ENCODE data around the gene PTMS.

Gene PTMS

DNA sequence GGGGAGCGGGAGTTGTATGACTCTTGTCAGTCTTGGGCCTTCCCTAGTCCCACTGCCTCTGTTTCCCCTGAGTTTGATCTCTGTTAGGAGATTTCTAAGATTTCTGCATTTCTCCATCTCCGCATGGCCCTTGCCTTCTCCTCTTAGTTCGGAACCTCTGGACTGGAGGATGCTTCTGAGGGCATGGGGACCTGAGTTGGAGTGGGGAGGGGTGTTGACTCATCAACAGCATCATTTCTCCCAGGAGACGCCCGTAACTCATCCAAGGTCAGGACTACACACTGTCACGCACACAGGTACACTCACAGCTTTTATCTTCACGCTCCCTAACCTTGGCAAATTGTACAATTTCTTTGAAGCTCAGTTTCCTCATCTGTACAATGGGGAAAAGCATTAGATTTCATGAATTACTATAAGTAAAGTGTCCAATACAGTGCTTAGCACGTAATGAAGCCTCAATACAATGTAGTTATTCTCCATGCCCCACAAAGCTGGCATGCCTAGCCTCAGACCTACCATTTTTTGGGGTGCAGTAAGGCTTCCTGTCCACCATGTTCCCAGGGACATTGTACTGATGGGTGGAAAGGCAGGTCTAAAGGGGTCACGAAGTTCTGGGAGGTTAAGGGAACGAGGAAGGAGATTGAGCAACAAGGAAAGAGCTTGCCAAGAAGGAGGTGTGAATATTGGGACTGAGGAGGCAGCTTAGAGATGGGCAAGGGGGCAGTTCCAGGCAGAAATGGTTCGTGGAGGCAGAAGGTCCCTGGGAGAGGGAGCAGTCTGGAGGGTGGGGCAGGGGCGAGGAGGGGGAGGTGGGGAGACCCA lies 5.6 kb downstream of the PTMS start:
- DNase-seq (ENCODE audit: low read depth in 3 of 3): no peak

DNA sequence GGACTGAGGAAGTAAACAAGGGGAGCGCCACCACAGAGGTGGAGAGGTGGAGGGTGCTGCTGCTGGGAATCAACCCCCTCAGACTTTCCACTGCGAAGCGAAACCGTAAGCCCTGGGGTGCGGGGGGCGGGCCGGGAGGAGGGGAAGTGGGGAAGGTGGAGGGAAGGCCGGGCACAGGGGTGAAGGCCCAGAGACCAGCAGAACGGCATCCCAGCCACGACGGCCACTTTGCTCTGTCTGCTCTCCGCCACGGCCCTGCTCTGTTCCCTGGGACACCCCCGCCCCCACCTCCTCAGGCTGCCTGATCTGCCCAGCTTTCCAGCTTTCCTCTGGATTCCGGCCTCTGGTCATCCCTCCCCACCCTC lies 6.2 kb downstream of the PTMS start, which contains the start of gene LAG3:
TSS of gene LAG3 (plus strand) at position 190 of the 365 bp plus-strand sequence. CDS start 333 bp downstream, outside the sequence.
- peak in 2 of 3 donors; percentile 49 to 57 for DNase-seq (ENCODE audit: low read depth in 3 of 3)

DNA sequence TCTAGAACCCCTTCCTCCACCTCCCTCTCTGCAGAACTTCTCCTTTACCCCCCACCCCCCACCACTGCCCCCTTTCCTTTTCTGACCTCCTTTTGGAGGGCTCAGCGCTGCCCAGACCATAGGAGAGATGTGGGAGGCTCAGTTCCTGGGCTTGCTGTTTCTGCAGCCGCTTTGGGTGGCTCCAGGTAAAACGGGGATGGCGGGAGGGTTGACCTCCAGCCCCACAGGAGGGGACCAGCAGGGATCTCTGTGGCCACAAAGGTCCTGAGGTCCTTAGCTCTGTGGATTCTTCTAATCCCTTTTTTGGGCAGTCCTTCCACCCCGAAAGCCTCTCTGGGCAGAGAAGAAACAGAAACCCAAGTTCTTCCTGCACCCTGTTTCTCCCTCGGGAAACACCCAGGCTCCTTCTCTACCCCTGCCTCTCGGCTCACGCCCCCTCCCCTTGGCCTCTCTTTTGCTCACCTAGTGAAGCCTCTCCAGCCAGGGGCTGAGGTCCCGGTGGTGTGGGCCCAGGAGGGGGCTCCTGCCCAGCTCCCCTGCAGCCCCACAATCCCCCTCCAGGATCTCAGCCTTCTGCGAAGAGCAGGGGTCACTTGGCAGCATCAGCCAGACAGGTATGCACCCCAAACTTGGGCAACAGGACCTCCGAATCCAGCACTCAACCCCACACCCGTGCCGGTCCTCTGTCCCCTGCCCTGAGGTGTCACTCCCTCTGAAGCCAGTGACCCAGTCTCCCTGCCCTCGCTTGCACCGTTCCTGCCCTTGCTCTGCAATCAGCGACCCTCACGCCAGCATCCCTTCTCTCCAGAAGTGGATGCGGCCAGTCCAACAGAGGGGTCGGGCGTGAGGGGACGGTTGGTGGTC lies 6.8 kb downstream of the PTMS start:
- DNase-seq (ENCODE audit: low read depth in 3 of 3): no peak

DNA sequence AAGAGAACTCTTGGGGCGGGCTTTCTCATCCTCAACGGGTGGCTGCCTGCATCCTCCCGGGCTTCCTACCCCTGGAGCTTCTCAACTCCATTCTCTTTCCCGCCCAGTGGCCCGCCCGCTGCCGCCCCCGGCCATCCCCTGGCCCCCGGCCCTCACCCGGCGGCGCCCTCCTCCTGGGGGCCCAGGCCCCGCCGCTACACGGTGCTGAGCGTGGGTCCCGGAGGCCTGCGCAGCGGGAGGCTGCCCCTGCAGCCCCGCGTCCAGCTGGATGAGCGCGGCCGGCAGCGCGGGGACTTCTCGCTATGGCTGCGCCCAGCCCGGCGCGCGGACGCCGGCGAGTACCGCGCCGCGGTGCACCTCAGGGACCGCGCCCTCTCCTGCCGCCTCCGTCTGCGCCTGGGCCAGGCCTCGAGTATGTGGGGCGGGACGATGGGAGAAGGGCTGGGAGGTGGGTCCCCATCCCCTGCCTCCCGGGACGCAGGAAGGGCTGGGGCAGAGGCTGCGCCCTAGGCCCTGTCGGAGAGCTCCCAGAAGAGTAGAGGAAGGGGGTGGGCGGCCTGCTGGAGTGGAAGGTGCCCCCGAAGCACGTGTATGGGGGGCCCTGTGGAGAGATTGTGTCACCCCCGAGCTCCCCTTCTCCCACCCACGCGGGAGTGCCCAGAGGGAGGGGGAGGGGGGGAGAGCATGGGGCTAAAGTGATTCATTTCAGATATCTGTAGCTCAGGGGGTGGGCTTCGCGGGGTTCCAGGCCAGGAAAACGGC lies 7.6 kb downstream of the PTMS start:
- no peak for DNase-seq (ENCODE audit: low read depth in 3 of 3)

DNA sequence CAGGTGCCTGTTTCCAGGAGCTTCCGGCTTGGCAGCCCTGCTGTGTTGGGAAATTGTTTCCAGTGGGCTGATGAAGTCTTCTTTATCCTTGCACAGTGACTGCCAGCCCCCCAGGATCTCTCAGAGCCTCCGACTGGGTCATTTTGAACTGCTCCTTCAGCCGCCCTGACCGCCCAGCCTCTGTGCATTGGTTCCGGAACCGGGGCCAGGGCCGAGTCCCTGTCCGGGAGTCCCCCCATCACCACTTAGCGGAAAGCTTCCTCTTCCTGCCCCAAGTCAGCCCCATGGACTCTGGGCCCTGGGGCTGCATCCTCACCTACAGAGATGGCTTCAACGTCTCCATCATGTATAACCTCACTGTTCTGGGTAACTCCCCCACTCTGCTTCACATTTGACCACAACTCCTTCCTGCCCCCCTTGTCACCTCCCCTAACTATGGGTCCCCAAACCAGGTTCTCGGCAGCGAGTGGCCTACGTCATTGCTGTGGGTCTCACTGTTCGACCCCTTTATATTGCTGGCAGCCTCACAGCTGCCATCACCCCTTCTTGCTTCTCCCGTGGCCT lies 8.4 kb downstream of the PTMS start:
- DNase-seq (ENCODE audit: low read depth in 3 of 3): no peak

DNA sequence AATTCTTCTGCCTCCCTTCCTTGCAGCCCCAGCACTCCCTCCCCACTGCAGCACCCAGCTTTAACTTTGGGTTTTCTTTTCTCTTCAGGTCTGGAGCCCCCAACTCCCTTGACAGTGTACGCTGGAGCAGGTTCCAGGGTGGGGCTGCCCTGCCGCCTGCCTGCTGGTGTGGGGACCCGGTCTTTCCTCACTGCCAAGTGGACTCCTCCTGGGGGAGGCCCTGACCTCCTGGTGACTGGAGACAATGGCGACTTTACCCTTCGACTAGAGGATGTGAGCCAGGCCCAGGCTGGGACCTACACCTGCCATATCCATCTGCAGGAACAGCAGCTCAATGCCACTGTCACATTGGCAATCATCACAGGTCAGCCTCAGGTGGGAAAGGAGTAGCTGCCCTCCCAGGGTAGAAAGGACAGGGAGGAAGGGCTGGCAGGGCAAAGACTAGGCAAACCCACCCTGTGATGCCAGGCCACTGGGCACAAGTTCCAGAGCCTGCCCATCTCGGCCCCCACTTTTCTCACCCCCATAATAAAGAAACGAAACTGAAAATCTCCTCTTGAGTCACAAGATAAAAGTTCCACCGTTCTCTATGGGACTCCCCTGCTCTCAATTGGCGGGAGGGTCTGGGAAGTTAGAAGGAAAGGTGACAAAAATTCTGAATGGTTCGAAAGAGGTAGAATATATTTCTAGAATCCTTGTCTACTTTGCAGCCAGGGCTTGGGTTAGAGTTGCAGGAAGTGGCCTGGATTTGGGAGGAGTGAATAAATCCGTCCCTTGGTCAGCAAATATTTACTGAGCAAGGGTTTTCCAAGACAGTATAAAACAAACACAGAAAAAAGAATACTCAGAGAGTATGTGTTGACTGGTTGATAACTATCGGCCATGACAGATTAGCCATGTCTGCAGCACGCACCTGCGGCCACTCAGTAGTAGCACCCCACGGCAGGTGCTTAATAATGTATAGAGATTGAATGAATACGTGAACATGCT lies 9.3 kb downstream of the PTMS start:
- no peak for DNase-seq (ENCODE audit: low read depth in 3 of 3)

DNA sequence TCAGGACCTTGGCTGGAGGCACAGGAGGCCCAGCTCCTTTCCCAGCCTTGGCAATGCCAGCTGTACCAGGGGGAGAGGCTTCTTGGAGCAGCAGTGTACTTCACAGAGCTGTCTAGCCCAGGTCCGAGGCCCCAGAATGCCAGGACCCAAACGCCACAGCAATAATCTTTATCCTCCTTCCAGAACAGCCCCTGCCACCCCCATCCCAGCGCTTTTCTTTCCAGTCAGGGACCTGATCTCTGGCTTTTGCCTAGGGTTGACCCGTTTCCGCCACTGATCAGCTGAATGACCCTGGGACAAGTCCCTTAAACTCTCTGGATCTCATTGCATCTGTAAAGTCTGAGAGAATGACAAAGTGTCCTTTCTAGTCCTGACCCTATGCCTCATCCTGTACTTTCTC lies 11.2 kb downstream of the PTMS start:
- DNase-seq (ENCODE audit: low read depth in 3 of 3): no peak

DNA sequence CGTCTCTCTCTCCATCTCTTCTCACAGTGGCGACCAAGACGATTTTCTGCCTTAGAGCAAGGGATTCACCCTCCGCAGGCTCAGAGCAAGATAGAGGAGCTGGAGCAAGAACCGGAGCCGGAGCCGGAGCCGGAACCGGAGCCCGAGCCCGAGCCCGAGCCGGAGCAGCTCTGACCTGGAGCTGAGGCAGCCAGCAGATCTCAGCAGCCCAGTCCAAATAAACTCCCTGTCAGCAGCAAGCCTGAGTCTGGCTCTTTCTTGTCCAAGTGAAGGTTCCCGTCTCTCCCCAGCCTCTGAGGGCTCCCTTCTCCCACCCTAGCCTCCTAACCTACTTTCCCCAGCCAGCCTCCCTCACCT lies 12.0 kb downstream of the PTMS start:
- no peak for DNase-seq (ENCODE audit: low read depth in 3 of 3)

DNA sequence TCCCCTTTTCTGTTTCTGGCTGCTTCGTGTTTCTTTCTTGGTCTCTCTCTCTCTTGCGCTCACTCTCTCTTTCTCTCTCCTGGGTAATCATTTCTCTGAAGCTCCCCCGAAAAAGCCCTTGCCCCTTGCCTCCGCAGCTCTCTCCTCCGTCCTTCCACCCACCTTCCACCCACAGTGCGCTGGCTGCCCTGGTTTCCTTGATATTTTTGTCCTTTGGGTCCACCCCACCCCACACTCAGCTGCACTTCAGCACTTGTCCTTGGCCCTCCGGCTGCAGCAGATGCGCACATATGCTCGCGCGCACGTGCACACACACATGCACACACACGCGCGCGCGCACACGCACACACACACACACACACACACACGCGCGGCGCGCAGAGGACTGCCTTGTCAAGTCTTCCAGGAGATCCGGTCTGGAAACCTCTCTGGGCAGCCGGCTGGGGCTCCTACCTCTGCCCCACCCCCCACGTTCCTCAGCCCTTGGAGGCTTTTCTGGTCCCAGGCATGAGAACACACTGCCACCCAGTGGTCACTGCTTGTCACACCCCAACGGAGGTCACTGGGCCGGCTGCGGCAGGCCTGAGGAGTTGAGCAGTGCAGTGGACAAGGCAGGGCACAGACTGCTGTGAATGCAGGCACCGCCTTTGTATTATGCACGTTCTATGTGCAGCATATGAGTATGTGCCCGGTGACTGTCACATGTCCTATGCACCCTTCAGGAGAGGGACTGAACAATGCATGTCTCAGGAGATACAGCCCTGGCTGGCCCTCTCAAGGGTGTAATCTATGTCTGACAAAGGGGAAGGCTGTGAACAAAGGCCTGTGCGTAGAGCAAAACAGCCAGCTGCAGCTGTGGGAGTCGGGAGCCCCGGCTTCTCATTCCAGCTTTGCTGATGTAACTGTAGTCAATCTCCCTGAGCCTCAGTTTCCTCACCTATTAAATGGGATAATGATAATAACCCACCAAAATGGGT lies 12.7 kb downstream of the PTMS start:
- peak; percentile 76 to 94 (median 80) for DNase-seq (ENCODE audit: low read depth in 3 of 3)

DNA sequence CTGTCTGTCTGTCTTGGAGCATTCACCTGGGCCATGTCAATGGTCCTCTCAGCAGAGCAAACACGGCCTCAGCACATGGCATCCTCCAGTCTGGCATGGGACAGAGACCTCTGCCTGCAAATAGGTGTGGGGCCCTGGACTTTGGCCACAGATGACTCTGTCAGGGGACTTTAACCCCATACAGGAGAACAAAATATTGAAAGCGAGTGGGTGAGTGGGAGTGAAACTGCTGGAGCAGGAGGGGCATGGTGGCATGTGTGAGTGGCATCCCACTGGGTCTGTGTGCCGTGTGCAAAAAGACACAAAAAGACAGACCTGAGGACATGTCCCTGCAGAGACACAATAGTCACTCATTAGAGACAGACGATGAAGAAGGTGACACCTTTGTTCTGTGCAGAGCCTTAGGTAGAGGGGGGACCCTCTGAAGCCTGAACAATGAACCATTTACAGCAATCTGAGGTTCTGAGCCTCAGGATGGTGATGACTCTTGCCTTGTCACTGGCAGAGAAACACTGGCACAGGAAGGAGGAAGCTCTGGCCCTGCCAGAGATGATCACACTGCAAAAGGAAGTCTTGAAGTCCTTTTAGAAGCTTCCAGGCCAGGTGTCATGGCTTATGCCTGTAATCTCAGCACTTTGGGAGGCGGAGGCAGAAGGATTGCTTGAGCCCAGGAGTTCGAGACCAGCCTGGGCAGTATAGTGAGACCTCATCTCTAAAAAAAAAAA lies 13.7 kb downstream of the PTMS start:
- DNase-seq (ENCODE audit: low read depth in 3 of 3): no peak

DNA sequence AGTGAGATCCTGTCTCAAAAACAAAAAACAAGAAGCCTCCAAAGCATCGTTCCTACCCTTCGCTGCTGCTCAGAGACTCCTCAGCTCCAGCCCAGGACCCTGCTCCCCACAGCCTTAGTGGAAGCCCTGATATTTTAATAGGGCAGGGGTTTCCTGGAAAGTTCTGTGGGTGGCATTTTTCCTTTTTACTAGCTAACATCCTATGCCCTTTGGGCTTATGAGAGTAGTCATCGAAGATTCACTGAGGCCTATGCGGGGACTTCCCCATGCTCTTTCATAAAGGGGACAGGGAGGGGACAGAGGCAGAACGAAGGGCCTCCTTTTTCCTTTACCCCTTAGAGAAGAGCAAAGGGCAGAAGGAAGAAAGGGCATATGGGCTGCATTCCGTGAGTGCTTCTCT lies 14.4 kb downstream of the PTMS start:
- DNase-seq (ENCODE audit: low read depth in 3 of 3): no peak

DNA sequence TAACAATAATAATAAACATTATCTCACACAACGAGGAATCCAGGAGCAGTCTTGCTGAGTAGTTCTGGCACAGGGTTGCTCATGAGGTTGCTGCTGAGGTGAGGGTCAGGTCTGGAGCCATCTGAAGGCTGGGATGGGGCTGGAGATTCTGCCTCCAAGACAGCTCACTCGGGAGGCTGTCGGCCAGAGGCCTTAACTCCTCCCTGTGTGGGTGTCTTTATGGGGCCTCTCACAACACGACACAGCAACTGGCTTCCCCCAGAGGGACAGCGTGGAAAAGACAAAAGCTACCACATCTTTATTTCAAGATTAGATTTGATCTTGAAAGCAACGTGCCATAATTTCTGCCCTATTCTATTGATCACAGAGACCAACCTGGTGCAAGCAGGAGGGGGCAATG lies 16.0 kb downstream of the PTMS start:
- no peak for DNase-seq (ENCODE audit: low read depth in 3 of 3)

DNA sequence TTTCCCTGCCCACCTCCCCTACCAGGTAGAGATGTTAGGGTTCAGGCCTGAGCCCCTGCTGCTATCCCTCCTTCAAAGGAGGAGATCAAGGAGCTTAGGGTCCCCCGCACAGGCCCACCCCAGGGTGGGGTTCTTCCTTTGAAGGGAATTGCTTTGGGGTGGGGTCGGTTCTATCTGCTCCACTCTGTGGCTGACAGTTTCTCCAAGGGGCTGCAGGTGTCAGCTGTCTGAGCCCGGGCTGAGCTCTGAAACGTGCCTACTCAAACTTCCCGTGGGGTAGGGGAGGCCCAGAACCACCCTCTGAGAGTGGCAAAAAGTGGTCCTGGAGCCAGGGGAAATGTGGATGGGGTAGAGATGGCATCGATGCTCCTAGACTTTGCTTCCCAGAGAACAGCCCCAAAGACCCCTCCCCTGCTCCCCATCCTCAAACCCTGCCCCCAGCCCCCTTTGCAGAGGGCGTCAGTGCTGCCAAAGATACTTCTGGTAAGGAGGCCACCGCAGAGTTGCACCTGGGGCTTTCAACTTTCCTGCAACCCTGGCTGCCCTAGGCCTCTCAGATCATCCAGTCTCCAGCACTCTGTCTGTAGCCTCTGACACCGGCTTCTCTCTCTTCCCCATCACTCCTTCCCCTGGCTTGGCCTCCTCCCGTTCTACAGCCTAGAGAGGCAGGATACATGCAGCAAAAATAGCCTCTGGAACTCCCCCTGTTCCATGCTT lies 16.8 kb downstream of the PTMS start:
- no peak for DNase-seq (ENCODE audit: low read depth in 3 of 3)

DNA sequence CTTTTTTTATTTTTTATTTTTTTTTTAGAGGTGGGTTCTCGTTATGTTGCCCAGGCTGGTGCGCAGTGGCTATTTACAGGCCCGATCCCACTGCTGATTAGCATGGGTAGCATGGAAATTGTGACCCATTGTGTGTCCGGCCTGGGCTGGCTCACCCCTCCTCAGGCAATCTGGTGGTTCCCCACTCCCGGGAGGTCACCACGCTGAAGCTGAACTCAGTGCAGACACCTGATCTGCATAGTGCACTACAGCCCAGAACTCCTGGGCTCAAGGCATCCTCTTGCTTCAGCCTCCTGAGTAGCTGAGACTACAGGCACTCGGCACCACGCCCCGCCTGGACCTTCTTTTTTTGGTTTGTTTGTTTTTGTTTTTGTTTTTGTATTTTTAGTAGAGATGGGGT lies 17.7 kb downstream of the PTMS start:
- DNase-seq (ENCODE audit: low read depth in 3 of 3): no peak

DNA sequence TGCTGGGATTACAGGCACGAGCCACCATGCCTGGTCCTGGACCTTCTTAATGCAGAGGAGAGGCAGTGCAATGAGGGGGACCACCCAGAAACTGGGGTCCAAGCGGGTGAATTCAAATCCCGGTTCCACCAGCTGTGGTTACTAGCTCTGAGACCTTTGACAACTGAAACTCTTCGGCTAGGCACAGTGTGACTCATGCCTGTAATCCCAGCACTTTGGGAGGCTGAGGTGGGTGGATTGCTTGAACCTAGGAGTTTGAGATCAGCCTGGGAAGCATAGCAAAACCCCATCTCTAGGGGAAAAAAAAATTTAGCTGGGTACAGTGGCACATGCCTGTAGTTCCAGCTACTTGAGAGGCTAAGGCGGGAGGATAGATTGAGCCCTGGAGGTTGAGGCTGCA lies 18.1 kb downstream of the PTMS start:
- no peak for DNase-seq (ENCODE audit: low read depth in 3 of 3)

DNA sequence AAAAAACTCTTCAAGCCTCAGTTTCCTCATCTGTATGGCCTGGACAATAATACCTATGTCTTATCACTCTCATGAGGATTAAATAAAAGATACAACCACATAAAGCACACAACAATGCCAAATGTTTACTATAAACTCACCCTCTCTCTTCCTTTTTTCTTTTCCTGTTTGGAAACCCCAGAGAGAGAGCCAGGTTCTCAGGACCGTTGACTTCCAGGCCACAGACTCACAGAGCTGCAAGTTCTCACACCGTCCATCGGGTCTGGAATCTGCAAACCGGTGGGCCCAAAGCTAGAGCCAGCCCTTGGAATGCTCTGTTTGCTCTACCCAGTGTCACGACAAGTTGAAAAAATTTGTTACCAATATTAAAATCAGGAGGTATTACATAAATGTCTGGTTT lies 18.6 kb downstream of the PTMS start:
- DNase-seq (ENCODE audit: low read depth in 3 of 3): no peak

DNA sequence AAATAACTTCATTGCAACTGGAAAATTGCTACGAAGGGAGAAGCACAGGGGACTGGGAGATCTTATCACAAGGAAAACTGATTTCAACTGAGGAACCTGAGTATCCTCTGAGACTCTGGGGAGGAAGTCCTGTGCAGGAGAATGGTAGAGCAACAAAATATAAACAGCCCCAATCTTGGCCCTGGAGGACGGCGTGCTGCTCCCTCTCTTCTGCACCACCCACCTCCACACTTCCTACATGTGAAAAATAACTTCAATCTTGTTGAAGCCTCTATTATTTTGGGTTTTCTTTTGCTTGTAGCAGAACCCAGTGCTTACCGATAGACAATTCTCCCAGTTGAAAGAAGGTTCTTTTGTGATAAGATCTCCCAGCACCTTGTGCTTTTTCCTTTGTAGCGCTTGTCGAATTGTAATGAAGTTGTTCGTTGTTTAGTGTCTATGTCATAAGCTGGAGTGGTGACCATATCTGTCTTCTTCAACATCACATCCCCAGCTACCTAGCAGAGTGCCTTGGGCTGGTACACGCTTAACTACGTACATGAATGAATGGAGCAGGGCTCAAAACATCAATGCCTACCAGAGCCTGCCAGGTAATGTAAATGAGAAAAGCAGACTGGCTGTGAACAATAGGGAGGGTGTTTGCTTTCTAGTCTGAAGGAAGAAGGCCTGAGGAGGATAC lies 20.4 kb downstream of the PTMS start:
- DNase-seq (ENCODE audit: low read depth in 3 of 3): no peak

DNA sequence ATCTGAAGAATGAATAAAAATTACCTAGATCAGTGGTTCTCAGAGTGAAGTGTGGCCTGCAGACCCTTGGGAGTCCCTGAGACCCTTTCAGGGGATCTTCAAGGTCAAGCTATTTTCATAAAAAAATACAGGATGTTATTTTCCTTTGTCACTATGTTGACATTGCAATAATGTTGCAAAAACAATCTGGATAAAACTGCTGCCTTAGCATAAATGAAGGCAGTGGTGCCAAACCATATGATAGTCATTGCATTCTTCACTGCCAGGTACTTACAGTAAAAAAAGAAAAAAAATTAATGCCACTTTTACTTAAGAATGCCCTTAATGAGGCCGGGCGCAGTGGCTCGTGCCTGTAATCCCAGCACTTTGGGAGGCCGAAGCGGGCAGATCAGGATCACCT lies 21.1 kb downstream of the PTMS start:
- no peak for DNase-seq (ENCODE audit: low read depth in 3 of 3)
